ENCODE data around the gene ZNF341.
"Not testable (repeated sequence)": the region's sequence is repeated elsewhere in the genome, so short reads cannot be mapped to it uniquely, and the experiment has no call there.

Gene ZNF341

GRCh38 chr20:33730946-33731692 is 677 bp upstream of the ZNF341 start:
- no peak for DNase-seq (ENCODE audit: low spot score)

- DNase-seq (ENCODE audit: low spot score): peak; percentile 73
Observed at GRCh38 chr20:33732166-33732970, 572 bp downstream of the ZNF341 start.

GRCh38 chr20:33733654-33734576 is 2.1 kb downstream of the ZNF341 start:
- DNase-seq (ENCODE audit: low spot score): peak; percentile 79

- no peak for DNase-seq (ENCODE audit: low spot score)
Observed at GRCh38 chr20:33736962-33737361, 5.2 kb downstream of the ZNF341 start.

GRCh38 chr20:33739493-33739892 is 7.7 kb downstream of the ZNF341 start:
- no peak for DNase-seq (ENCODE audit: low spot score)

- DNase-seq (ENCODE audit: low spot score): no peak
Observed at GRCh38 chr20:33740189-33740588, 8.4 kb downstream of the ZNF341 start.

- DNase-seq (ENCODE audit: low spot score): no peak
Observed at GRCh38 chr20:33744181-33744580, 12.4 kb downstream of the ZNF341 start.

- DNase-seq (ENCODE audit: low spot score): no peak
Observed at GRCh38 chr20:33744773-33745385, 13.1 kb downstream of the ZNF341 start.

GRCh38 chr20:33746325-33746998 is 14.7 kb downstream of the ZNF341 start:
- DNase-seq (ENCODE audit: low spot score): no peak

- no peak for DNase-seq (ENCODE audit: low spot score)
Observed at GRCh38 chr20:33751775-33752174, 20.0 kb downstream of the ZNF341 start.

GRCh38 chr20:33753143-33753542 is 21.3 kb downstream of the ZNF341 start:
- DNase-seq (ENCODE audit: low spot score): no peak

GRCh38 chr20:33753763-33754162 is 22.0 kb downstream of the ZNF341 start:
- DNase-seq (ENCODE audit: low spot score): no peak

GRCh38 chr20:33755936-33756490 is 24.2 kb downstream of the ZNF341 start:
- DNase-seq (ENCODE audit: low spot score): not testable (repeated sequence)

- DNase-seq (ENCODE audit: low spot score): no peak
Observed at GRCh38 chr20:33757046-33757445, 25.2 kb downstream of the ZNF341 start.

- DNase-seq (ENCODE audit: low spot score): no peak
Observed at GRCh38 chr20:33757458-33757857, 25.7 kb downstream of the ZNF341 start.

GRCh38 chr20:33761698-33762250 is 30.0 kb downstream of the ZNF341 start:
- DNase-seq (ENCODE audit: low spot score): no peak

GRCh38 chr20:33765099-33765498 is 33.3 kb downstream of the ZNF341 start:
- no peak for DNase-seq (ENCODE audit: low spot score)

GRCh38 chr20:33765592-33765991 is 33.8 kb downstream of the ZNF341 start:
- no peak for DNase-seq (ENCODE audit: low spot score)

GRCh38 chr20:33766686-33767085 is 34.9 kb downstream of the ZNF341 start:
- DNase-seq (ENCODE audit: low spot score): no peak

- no peak for DNase-seq (ENCODE audit: low spot score)
Observed at GRCh38 chr20:33767777-33768138, 36.0 kb downstream of the ZNF341 start.

- DNase-seq (ENCODE audit: low spot score): no peak
Observed at GRCh38 chr20:33769043-33769442, 37.2 kb downstream of the ZNF341 start.
